Melanocyte of skin (primary cell): Measurements from ENCODE around the gene USP28. TPM values are rescaled to one million over a fixed set of nuclear protein-coding genes. Genes with fewer than 3 reads are reported as not detected.

Experiments used
- small RNA-seq, 2 donors: library from RNA; depleted of rRNA; stranded (forward); fragments of <200 nt; gene quantifications; one replicate each; pipeline ENCODE3, GENCODE V24; 2012
- total RNA-seq, 2 donors: library from RNA; depleted of rRNA; stranded (reverse); fragments of >200 nt; gene quantifications; 2 replicates each; pipeline ENCODE4 v1.2.3, GENCODE V29; 2012

USP28 gene, protein sequence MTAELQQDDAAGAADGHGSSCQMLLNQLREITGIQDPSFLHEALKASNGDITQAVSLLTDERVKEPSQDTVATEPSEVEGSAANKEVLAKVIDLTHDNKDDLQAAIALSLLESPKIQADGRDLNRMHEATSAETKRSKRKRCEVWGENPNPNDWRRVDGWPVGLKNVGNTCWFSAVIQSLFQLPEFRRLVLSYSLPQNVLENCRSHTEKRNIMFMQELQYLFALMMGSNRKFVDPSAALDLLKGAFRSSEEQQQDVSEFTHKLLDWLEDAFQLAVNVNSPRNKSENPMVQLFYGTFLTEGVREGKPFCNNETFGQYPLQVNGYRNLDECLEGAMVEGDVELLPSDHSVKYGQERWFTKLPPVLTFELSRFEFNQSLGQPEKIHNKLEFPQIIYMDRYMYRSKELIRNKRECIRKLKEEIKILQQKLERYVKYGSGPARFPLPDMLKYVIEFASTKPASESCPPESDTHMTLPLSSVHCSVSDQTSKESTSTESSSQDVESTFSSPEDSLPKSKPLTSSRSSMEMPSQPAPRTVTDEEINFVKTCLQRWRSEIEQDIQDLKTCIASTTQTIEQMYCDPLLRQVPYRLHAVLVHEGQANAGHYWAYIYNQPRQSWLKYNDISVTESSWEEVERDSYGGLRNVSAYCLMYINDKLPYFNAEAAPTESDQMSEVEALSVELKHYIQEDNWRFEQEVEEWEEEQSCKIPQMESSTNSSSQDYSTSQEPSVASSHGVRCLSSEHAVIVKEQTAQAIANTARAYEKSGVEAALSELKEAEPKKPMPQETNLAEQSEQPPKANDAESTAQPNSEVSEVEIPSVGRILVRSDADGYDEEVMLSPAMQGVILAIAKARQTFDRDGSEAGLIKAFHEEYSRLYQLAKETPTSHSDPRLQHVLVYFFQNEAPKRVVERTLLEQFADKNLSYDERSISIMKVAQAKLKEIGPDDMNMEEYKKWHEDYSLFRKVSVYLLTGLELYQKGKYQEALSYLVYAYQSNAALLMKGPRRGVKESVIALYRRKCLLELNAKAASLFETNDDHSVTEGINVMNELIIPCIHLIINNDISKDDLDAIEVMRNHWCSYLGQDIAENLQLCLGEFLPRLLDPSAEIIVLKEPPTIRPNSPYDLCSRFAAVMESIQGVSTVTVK
- 10 to 100 TPM; 25.1 to 38.0 TPM for total RNA-seq

DNA sequence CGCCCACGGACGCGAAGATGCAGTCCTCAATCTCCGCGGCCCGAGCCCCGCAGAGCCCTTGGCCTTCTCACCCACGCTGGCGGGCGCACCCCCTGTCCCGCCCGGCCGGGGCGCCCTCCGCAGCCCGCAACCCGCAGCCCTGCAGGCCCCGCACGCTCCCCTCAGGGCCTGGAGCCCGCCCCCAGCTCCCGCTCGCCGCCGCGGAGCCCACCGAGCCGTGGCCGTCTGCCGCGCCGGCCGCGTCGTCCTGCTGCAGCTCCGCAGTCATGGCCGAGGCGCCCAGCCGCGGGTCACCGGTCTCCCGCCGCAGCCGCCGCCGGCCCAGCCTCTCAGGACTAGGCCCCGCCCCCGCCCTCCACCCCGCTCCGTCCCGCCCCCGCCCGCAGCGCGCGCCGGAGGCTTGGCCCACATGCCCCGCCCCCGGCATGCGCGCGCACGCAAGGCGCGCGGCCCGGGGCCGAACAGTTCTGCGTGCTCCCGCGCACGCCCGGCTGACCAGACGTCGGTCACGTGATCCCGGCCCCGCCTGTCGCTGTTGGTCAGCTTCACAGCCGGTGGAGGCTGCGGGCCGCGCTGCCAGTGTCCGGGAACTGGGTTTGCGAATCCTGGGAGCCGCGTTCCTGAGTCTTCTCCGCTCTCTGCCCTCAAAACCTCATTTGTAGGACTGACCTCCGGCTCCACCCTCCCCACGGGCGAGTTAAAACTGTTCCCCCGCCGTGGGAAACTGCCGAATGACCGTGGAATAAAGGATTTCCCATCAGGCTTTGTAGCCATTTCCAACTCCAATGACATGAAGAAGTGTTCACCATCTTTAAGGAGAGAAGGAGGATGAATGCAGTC, at the start of gene USP28:
TSS of gene USP28 (minus strand) at position 339 of the 840 bp plus-strand sequence. CDS start at position 268, 71 bp downstream.

GRCh38 chr11:113904379-113905101, 29.2 kb upstream of the USP28 start, which contains the start of gene HTR3B:
HTR3B (plus strand) TSS chr11:113904796; CDS start chr11:113904934, 138 bp downstream.

DNA sequence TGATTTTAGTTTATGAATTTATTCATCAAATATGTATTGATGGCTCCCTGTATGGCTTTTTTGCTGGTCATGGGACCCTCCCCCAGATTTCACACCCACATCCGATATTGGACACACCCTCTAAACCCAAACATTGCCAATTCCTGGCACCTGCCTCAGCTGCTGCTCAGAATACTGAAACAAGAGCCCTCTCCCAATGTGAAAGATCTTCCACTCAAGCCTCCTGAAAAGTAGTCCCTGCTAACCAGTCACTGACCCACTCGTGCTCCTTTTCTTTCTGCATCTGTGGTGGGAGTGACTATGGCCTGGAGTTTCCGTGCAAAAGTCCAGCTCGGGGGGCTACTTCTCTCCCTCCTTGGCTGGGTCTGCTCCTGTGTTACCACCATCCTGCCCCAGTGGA, 95.9 kb downstream of the USP28 start, which contains the start of gene CLDN25:
TSS of gene CLDN25 (plus strand) at position 301 of the 400 bp plus-strand sequence. CDS start at position 301, 0 bp downstream.

GRCh38 chr11:113773416-113774173, 101.8 kb downstream of the USP28 start, which contains the start of gene ZW10:
ZW10 (minus strand) TSS chr11:113773692; CDS start chr11:113773666, 26 bp downstream.

Small RNA genes lying within 50 kb of the gene (small RNA-seq; reads per million reads assigned to genes)
- gene LRRC37A13P: 0 reads per million in 2 donors
- 0 reads per million in 2 donors for gene RNU6-1107P
- gene RPS29P19: 0 reads per million in 2 donors

Other genes starting within 250 kb of the USP28 start
- gene TMPRSS5, start 169.3 kb downstream of the USP28 start, total RNA-seq: 10 to 100 TPM in 1 of 2 donors, 1 to 10 TPM in 1; 10.0 to 33.7 TPM
- 10 to 100 TPM; 21.0 to 26.6 TPM for gene ZW10, start 101.9 kb downstream of the USP28 start, total RNA-seq
- gene CLDN25, start 95.8 kb downstream of the USP28 start, total RNA-seq: not detected
- not detected for gene HTR3B, start 29.2 kb upstream of the USP28 start, total RNA-seq
- not detected for gene HTR3A, start 99.5 kb upstream of the USP28 start, total RNA-seq
- under 1 TPM; under 0.01 to 0.67 TPM for gene ZBTB16, start 184.1 kb upstream of the USP28 start, total RNA-seq